ENCODE measurements around the gene FILIP1L. TPM values are rescaled to one million over a fixed set of nuclear protein-coding genes. Genes with fewer than 3 reads are reported as not detected.

FILIP1L gene
- total and polyA plus RNA-seq, 2 of the 13 experiments (the other 11 are each of a cell fraction or from before 2014, with no cell fraction given) = 8.1 to 187 TPM

DNA sequence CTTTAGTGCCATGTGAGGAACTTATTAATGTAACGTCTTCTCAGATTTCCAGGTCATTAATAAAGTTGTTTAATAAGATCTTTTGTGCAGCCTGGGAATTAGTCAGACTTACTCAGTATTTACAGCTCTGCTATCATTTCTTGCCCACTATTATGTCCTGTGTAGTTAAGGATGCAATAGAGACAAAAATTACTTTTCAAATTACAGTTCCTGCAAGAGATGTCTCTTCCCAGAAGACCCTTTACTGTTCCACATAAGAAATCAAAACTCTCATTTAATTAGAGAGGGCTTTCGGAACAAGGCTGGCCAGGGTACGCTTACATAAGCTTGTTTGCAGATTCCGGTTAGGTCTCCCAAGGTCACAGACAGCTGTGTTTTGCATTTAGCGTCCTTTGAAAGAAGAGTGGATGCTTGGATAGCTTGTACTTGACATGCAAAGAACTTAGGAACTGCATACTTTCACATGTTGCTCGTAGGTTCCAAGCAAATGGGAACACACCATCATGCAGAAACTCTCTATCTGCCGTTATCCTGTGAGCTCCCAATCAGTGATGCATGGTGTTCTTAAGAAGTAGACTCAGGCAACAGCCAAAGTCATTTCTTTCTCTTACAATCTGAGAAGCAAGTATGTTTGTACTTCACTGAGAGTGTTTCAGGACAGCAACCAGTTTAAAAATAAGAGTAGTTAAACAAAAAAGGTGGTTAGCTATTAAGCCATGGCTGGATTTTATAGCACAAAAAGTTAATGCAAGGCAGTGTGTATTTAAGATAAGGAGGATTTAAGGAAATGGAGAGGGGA, 37.4 kb downstream of the FILIP1L start (continued):
- TF ChIP-seq KLF16 (CRISPR knock-in tag; IDR thresholded peaks at IDR 0.05) = peak in 1 of 2 experiments; percentile 49; a peak in 2 of 4 replicates
- TF ChIP-seq POLR2AphosphoS2 (IDR thresholded peaks at IDR 0.05; ENCODE audit: low read depth, low read length) = no peak
- TF ChIP-seq THAP11 (CRISPR knock-in tag; IDR thresholded peaks at IDR 0.05) = peak; percentile 31
- TF ChIP-seq HNF1B (CRISPR knock-in tag; IDR thresholded peaks at IDR 0.05) = peak; percentile 79
- peak; percentile 22; the same call in 1 of the 2 replicates for TF ChIP-seq SPEN (CRISPR knock-in tag; IDR thresholded peaks at IDR 0.05; ENCODE audit: low read depth)
- peak; percentile 43; the same call in 1 of the 2 replicates for TF ChIP-seq CBX5 (CRISPR knock-in tag; IDR thresholded peaks at IDR 0.05; ENCODE audit: borderline replicate concordance)
- TF ChIP-seq ZSCAN31 (CRISPR knock-in tag; IDR thresholded peaks at IDR 0.05; ENCODE audit: low read depth) = 0 out of 2 replicates have a peak, but pooled peaks have one; percentile 68
- peak; percentile 86; the same call in 1 of the 2 replicates for TF ChIP-seq GATA4 (IDR thresholded peaks at IDR 0.05; ENCODE audit: borderline replicate concordance, low read depth)
- TF ChIP-seq DNMT1 (CRISPR knock-in tag; IDR thresholded peaks at IDR 0.05) = no peak
- peak; percentile 82; the same call in 1 of the 2 replicates for TF ChIP-seq ZNF609 (CRISPR knock-in tag; IDR thresholded peaks at IDR 0.05; ENCODE audit: borderline replicate concordance)
- TF ChIP-seq ZNF557 (CRISPR knock-in tag; IDR thresholded peaks at IDR 0.05) = 0 out of 2 replicates have a peak, but pooled peaks have one; percentile 42
- no peak for TF ChIP-seq ZNF746 (CRISPR knock-in tag; IDR thresholded peaks at IDR 0.05)
- peak; percentile 72; the same call in 1 of the 2 replicates for TF ChIP-seq ZSCAN9 (CRISPR knock-in tag; IDR thresholded peaks at IDR 0.05; ENCODE audit: borderline replicate concordance)
- TF ChIP-seq HNF4G (IDR thresholded peaks at IDR 0.05; ENCODE audit: borderline replicate concordance, low read depth, low read length) = peak; percentile 21; the same call in 1 of the 2 replicates
- TF ChIP-seq HNF4G (CRISPR knock-in tag; IDR thresholded peaks at IDR 0.05; ENCODE audit: borderline replicate concordance, low read depth) = no peak
- no peak for TF ChIP-seq XRCC5 (optimal IDR thresholded peaks at IDR 0.05; ENCODE audit: low read length)
- TF ChIP-seq LBX2 (CRISPR knock-in tag; IDR thresholded peaks at IDR 0.05; ENCODE audit: borderline replicate concordance) = no peak
- TF ChIP-seq TFAP4 (IDR thresholded peaks at IDR 0.05; ENCODE audit: borderline replicate concordance, low read depth) = peak; percentile 84; the same call in 1 of the 2 replicates
- TF ChIP-seq, protein P1, sequence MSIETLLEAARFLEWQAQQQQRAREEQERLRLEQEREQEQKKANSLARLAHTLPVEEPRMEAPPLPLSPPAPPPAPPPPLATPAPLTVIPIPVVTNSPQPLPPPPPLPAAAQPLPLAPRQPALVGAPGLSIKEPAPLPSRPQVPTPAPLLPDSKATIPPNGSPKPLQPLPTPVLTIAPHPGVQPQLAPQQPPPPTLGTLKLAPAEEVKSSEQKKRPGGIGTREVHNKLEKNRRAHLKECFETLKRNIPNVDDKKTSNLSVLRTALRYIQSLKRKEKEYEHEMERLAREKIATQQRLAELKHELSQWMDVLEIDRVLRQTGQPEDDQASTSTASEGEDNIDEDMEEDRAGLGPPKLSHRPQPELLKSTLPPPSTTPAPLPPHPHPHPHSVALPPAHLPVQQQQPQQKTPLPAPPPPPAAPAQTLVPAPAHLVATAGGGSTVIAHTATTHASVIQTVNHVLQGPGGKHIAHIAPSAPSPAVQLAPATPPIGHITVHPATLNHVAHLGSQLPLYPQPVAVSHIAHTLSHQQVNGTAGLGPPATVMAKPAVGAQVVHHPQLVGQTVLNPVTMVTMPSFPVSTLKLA (IDR thresholded peaks at IDR 0.05) = no peak

Measured in HepG2 (cell line).